GM19468 (cell line): ENCODE measurements around the gene SCAMP4.
"Not testable (repeated sequence)": the region's sequence is repeated elsewhere in the genome, so short reads cannot be mapped to it uniquely, and the experiment has no call there.

ENCODE experiments used
- ATAC-seq: cut with Tn5 transposase; IDR thresholded peaks from one replicate; pipeline ENCODE4 v1.9.1; 2021; ENCODE audit warnings: mild to moderate bottlenecking, moderate library complexity, moderate number of reproducible peaks; ENCODE audit not compliant: unreplicated experiment; ENCODE audit errors: extremely low read depth

The SCAMP4 gene

GRCh38 chr19:1865172-1866010, 39.8 kb upstream of the SCAMP4 start:
- no peak for ATAC-seq

DNA sequence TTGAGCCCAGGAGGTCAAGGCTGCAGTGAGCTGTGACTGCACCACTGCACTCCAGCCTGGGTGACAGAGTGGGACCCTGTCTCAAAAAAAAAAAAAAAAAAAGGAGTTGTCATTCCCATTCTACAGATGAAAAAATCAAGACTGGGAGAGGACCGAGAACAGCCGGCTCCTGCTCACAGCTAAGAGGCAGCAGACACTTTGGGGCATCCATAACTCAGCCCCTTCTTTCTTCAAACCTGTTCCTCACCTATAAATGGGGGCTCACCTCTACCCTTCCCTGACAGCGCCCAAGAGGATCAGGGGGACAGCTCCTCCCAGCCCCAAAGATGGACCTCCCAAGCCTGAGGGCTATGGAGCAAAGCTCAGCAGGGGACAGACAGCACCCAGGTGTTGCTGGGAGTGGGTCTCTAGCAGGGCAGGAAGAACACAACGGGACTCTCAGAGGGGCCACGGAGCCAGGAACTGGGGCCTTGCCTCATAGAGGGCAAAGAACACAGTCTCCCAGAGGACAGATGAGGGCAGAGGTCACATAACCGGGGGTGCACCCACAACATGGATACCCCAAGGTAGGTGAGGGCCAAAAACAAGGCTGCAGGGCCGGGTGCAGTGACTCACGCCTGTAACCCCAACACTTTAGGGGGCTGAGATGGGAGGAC, 38.4 kb upstream of the SCAMP4 start:
- ATAC-seq = no peak

GRCh38 chr19:1867349-1867724, 37.9 kb upstream of the SCAMP4 start:
- no peak for ATAC-seq

GRCh38 chr19:1868971-1869370, 36.2 kb upstream of the SCAMP4 start:
- ATAC-seq = no peak

- ATAC-seq = no peak
Measured at GRCh38 chr19:1871140-1871597, 34.0 kb upstream of the SCAMP4 start.

- no peak for ATAC-seq
Measured at GRCh38 chr19:1871630-1872029, 33.6 kb upstream of the SCAMP4 start.

GRCh38 chr19:1872807-1873523, 32.2 kb upstream of the SCAMP4 start:
- ATAC-seq = no peak

DNA sequence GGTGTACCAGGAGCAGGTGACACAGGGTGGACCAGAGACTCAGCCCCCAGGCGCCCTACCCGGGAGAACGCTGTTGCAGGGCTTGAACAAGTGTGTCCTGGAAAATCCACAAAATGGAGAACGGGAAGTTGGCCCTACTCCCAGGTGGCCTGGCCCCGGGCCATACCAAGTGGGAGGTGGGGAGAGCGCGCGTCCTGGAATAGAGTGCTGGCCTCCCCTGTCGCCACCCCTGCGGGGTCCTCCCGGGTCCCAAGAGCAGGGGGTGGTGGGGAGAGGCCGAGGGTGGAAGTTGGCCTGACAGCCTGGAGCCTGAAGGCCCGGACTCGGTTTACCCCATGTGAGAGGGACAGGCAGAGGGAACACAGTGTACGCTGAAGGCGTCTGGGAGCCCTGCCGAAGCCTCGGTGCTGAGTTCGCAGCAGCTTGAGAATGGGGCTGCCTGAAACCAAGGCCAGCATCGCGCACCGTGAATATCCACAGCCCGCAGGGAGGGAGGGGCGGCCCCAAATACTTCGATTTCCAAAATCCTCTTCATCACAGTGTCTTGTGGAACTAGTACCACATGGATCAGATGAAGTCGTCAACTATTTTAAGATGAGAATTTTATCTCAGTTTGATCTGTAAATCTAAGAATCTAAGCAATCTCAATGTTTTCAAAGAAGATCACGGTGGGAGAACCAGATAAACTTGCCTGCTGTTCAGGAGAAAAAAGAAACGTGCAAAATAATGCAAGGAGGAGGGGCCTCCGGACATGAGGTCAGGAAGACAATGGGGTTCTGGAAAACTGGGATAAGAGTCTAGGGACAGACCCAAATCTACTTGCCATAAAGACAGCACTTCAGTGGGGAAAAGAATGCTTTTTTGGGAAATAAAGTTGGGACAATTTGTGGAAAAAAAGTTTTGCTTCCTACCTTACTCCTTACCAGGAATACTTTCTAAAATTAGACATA, 31.4 kb upstream of the SCAMP4 start:
- ATAC-seq = no peak

- no peak for ATAC-seq
Measured at GRCh38 chr19:1874554-1875185, 30.5 kb upstream of the SCAMP4 start.

- ATAC-seq = not testable (repeated sequence)
Measured at GRCh38 chr19:1875265-1875645, 29.9 kb upstream of the SCAMP4 start.

DNA sequence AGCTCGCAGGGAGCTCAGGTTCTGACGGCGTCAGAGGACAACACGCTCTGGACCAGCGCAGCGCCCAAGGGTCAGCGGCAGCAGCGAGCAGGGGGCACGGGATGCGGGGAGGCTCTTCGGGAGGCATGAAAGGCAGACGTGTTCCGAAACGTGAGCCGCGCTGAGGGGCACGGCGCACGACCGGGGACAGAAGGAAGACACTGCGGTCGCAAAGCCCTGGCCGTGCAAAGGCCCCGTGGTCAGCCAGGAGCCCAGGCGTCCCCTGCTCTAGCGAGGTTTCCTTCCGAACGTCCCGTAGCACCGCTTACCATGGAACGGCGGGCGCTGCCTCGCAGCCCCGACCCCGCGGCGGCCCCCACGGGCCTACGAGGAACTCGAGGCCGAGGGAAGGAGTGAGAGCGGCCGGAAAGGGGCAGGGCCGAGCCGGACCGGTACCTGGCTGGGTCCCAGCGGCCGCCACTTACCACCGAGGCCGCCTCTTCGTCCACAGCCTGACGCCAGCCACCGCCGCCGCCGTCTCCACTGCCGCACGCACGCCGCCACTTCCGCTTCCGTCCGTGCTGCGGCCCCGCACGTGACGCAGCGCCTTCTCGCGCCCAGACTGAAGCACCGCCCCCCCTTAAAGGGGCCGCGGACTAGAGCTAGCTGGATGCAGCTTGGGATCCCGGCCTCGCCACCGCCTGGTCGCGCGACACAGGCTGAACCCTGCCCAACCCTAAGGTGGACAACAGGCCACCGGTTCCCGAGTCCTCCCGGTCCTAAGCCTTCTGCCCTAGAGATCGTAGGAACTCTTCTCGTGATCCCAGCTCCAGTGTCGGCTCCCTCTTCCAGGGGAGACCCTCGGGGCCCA, 29.3 kb upstream of the SCAMP4 start:
- no peak for ATAC-seq

DNA sequence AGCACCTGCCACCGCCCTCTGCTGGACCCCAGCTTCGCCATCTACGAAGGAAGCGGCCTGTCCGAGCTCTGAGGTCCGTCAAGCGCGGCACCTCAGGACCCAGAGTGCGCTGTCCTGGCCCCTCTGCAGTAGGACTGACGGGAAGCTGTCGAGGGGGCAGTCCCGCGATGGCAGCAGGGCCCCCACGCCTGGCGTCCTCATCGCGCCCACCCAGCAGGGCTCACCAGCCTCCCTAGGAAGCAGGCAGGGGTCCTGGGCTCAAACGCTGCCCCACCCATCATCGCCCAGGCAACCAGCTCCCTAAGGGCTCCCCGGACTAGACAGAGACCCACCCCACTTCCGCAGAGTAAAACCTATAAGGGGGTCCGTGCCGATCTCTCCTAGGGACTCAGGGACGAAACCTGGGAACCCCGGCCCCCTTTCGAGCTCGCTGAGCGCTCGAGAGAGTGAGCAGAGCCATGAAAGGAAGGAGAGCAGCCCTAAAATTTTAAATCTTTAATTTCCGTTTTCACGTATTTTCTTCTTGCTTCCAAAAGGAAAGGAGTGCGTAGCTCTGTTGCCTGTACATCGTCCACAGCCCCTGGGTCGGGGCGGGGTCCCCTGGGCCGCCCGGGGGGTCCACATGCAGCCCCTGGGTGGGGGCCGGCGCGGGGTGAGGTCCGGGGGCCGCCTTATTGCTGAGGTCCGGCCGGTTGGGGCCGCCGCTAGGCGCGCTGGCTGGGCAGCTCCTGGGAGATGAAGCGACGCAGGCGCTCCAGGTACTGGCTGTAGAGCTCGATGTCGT, 28.5 kb upstream of the SCAMP4 start:
- not testable (repeated sequence) for ATAC-seq

DNA sequence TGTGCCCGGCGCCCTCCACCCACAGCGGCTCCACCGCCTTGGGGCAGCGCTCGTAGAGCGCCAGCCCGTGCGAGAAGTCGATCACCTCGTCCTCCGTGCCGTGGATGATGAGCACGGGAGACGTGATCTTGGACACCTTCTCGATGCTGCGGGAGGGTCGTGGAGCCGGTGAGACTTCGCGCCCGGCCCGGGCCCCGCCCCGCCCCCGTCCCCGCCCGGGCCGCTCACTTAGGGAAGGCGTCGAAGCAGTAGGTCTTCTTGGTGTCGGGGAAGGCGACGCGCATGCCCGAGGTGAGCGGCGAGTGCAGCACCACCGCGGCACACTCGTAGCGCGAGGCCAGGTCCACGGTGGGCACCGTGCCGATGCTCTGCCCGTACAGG, 27.9 kb upstream of the SCAMP4 start:
- ATAC-seq = not testable (repeated sequence)

DNA sequence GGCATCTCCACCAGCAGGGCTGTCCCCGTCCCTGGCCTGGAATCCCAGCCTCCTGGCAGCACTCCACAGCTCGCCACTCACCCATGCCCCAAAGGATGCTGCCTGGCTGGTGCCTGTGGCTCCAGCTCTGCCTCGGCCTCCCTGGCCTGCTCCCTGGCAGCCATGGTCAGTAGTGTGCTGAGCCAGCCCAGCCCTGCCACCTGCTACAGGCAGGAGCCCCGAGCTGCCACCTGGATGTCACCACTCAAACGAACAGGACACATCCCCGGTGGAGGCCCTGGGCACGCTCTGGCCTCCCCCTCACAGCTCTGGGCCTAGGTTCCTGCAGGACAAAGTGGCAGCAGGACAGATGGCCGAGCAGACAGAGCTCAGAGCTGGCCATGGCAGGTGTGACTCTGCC, 26.6 kb upstream of the SCAMP4 start:
- ATAC-seq = not testable (repeated sequence)

DNA sequence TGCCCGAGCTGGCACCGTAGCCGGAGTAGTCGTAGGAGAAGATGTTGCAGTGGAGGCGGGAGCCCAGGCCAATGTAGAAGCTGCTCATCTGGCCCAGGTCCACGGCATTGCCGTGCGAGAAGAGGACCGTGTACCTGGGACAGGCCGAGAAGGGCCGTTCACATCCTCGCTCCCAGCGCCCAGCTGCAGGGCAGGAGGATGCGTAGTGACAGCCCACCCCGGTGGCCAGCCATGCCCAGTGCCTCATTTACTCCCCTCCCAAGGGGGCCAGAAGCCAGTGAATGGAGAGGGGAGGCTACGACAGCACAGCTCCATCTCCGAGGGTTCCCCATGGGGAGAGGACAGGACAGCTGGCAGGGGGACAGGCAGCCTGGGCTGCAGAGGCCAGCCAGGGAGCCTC, 25.2 kb upstream of the SCAMP4 start:
- ATAC-seq = not testable (repeated sequence)

DNA sequence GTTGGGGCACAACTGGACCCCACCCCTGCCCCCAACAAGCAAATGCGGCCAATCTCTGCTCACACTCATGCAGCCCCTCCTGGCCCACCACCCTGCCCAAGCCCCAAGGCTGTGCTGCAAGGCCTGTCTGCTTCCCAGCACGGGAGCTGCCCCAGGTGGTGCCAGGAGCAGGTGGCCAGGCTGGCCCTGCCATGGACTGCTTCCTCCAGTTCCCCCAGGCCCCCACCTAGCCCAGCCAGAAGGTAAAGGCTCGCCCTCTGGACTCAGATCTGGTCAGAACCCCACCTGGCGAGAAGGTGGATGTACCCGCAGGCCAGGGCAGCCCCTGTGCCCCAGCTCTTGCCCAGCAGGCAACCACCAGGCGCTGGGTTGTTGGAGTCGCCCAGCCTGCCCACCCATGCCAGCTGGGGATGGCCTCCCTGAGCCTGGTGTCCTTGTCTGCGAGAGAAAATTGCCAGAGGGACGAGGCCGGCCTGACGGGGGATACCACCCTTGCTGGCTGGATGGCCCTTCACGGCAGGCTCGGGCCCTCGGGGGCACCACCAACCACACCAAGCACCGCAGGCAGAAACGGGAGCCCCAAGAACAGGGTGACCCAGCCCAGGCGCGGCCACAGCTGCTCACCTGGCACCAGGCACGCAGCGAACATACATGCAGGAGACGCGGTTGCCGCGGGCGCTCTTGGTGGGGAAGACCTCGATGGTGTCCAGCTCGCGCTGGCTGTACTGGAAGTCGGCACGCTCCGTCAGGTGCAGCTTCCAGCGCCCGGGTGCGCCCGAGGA, 24.4 kb upstream of the SCAMP4 start:
- no peak for ATAC-seq
